ENCODE measurements around the gene MTMR3.

DNA sequence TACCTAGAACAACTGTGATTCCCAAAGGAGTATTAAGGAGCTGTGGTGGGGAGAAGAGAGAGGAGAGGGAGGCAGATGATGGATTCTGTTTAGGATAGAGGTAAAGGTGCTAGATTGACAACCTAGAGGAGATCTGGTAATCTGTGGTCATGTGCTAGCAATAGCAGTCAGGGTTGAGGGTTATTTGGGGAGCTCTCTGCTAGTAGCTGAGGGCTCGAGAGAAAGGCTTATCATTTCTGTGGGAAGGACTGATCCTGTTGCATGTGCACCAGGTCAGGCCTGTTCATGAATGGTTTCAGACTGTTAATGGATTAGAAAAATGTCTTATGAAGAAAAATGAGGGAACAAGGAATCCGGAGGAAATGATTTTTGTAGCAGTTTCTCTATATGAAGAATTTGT is 63.2 kb downstream of the MTMR3 start:
- TF ChIP-seq GATA2 (IDR thresholded peaks at IDR 0.05; ENCODE audit: low read depth, low read length): no peak
- no peak for TF ChIP-seq GATA3 (IDR thresholded peaks at IDR 0.05; ENCODE audit: low read depth, low read length)

Data from SH-SY5Y (cell line).